Measurements from ENCODE around the gene SBK3.
A peak's percentile ranks its signal among the peaks of the same experiment; 100 is the strongest.

SBK3 gene

DNA sequence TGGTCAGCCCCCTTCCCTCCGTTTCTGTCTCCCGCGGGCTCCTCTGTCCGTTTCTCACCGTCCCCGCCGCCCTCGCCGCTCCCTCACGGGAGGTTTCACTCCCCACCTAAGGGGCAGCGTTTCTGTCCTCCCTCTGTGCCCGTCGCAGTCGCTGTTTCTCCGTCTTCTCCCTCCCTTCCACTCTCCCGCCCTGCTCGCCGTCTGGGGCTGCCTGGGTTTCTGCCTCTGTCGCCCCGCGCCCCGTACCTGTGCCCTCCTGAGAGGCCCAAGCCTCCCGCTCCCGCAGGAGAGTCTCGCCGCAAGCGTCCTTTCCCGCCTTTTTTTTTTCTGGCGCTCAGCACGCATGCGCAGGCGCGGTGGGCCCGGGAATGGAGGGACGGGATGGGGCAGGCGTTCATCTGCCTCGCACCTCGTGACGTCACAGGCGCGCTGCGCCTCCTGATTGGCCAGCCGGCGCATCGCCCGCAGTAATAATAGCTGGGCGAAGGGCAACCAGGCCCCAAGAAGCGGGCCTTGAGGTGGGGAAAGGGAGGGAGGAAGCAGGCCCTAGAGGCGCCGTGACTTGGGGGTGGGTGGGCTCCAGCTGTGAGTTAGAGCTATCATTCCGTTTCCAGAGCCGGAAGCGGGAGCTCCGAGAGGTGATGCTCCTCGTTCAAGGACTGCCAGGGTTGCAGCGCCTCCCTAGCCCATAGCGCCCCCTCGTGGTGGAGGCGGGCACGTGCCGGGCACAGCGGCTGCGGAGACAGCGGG, 41.7 kb downstream of the SBK3 start:
- no peak overlapping the region for H2BK120ac ChIP-seq (ENCODE audit: low read depth, low read length)
- no peak overlapping the region for H2AK5ac ChIP-seq (ENCODE audit: low read length, severe bottlenecking)
- peak overlapping the region; percentile 53 to 75 for H3K4me3 ChIP-seq (ENCODE audit: insufficient read depth in 1 of 2, low read depth in 1 of 2, low read length in 2 of 2)
- peak overlapping the region; percentile 75 for H4K8ac ChIP-seq (ENCODE audit: low read length)
- H2AFZ ChIP-seq (ENCODE audit: low read depth, low read length), result no peak overlapping the region
- H3K18ac ChIP-seq (ENCODE audit: low read depth in 1 of 2, low read length in 2 of 2), result no peak overlapping the region
- peak; percentile 92 for DNase-seq
- H2BK12ac ChIP-seq (ENCODE audit: low read length in 2 of 2), result no peak overlapping the region
- no peak overlapping the region for H3K4ac ChIP-seq (ENCODE audit: low read depth in 1 of 2, low read length in 2 of 2)
- peak overlapping the region; percentile 69 for H3K9ac ChIP-seq (ENCODE audit: low read length)
- no peak overlapping the region for H3K23ac ChIP-seq (ENCODE audit: low read length in 2 of 2)
- peaks cover 30 to 63% of the 10 kb centered on the region in 2 experiments for H3K36me3 ChIP-seq (ENCODE audit: control insufficient read depth in 1 of 2, insufficient read depth in 2 of 2, low read depth in 1 of 2, low read length in 2 of 2)
- H3K4me2 ChIP-seq (ENCODE audit: low read length, poor library complexity, severe bottlenecking), result peak overlapping the region; percentile 83
- no peak overlapping the region for H3K14ac ChIP-seq (ENCODE audit: low read length in 2 of 2)
- no peaks in the 10 kb centered on the region for H3K9me3 ChIP-seq (ENCODE audit: control insufficient read depth, low read length)
- no peak overlapping the region for H4K91ac ChIP-seq (ENCODE audit: low read length)
- H3K27me3 ChIP-seq (ENCODE audit: control insufficient read depth in 1 of 2, insufficient read depth in 1 of 2, low read length in 2 of 2), result no peaks in the 10 kb centered on the region
- peak overlapping the region; percentile 33 for H2BK15ac ChIP-seq (ENCODE audit: low read depth, poor library complexity, severe bottlenecking)
- H3K79me1 ChIP-seq (replicated peaks; ENCODE audit: low read length, poor library complexity, severe bottlenecking), result no peaks in the 10 kb centered on the region
- peak overlapping the region; percentile 46 for H3K27ac ChIP-seq (ENCODE audit: low read length, poor library complexity, severe bottlenecking)
- peaks cover 4% of the 10 kb centered on the region for H3K4me1 ChIP-seq (ENCODE audit: control insufficient read depth, insufficient read depth, low read depth, low read length)
- WGBS, result 27% methylated on average over 64 of the region's 64 CpGs
- no peak overlapping the region for H2BK5ac ChIP-seq (ENCODE audit: low read depth, low read length, poor library complexity, severe bottlenecking)

DNA sequence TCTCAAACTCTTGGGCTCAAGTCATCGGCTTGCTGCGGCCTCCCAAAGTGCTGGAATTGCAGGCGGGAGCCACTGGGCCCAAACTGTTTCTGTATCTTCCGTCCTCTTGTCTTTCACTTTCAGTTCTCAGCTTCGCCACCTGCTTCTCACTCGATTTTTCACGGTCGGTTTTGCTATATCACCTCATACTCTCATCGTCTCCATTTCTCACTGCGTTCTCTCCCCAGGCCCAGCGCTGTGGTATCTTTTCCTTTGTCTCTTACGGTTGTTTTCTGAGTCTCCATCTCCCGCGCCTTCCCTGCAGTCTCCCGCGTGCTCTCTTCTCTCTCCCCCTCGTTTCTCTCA, 42.2 kb downstream of the SBK3 start:
- WGBS, result 87% methylated on average over 17 of the region's 17 CpGs
- H2AK5ac ChIP-seq (ENCODE audit: low read length, severe bottlenecking), result no peak overlapping the region

DNA sequence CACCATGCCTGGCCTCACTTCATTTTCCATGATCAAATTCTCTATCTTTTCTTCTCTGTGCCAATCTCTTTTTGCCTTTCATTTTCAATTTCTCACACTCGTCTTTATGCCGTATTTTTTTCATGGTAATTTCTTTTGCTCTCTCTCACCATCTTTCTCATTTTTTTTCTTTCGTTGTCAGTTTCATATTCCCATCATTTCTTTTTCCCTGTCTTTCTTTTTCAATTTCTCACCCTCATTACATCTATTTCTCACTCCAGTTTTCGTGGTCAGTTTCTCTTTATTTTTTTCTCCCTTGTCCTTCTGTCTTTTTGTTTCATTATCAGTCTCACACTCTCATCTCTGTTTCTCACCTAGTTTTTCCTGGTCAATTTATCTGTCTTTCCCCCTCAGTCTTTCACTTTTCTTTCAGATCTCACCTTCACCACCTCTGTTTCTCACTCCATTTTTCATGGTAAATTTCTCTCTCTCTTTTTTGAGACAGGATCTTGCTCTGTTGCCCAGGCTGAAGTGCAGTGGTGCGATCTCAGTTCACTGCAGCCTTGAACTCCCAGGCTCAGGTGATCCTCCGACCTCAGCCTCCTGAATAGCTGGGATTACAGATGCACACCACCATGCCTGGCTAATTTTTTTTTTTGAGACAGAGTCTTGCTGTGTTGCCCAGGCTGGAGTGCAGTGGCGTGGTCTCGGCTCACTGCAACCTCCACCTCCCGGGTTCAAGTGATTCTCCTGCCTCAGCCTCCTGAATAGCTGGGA, 43.0 kb downstream of the SBK3 start:
- no peak overlapping the region for H3K14ac ChIP-seq (ENCODE audit: low read length in 2 of 2)
- no peak overlapping the region for H3K4ac ChIP-seq (ENCODE audit: low read depth in 1 of 2, low read length in 2 of 2)
- H3K18ac ChIP-seq (ENCODE audit: low read depth in 1 of 2, low read length in 2 of 2), result no peak overlapping the region
- H3K36me3 ChIP-seq (ENCODE audit: control insufficient read depth in 1 of 2, insufficient read depth in 2 of 2, low read depth in 1 of 2, low read length in 2 of 2), result peaks cover 35 to 68% of the 10 kb centered on the region in 2 experiments
- H2AK5ac ChIP-seq (ENCODE audit: low read length, severe bottlenecking), result no peak overlapping the region
- H2BK15ac ChIP-seq (ENCODE audit: low read depth, poor library complexity, severe bottlenecking), result no peak overlapping the region
- H2BK12ac ChIP-seq (ENCODE audit: low read length in 2 of 2), result no peak overlapping the region
- no peak for DNase-seq
- WGBS, result 93% methylated on average over 9 of the region's 9 CpGs
- H3K4me2 ChIP-seq (ENCODE audit: low read length, poor library complexity, severe bottlenecking), result no peak overlapping the region
- H3K27ac ChIP-seq (ENCODE audit: low read length, poor library complexity, severe bottlenecking), result no peak overlapping the region
- no peaks in the 10 kb centered on the region for H3K79me1 ChIP-seq (replicated peaks; ENCODE audit: low read length, poor library complexity, severe bottlenecking)
- H3K9ac ChIP-seq (ENCODE audit: low read length), result no peak overlapping the region
- H3K9me3 ChIP-seq (ENCODE audit: control insufficient read depth, low read length), result no peaks in the 10 kb centered on the region
- H4K8ac ChIP-seq (ENCODE audit: low read length), result no peak overlapping the region
- no peak overlapping the region for H2AFZ ChIP-seq (ENCODE audit: low read depth, low read length)
- no peak overlapping the region for H4K91ac ChIP-seq (ENCODE audit: low read length)
- no peak overlapping the region for H2BK120ac ChIP-seq (ENCODE audit: low read depth, low read length)
- no peaks in the 10 kb centered on the region for H3K27me3 ChIP-seq (ENCODE audit: control insufficient read depth in 1 of 2, insufficient read depth in 1 of 2, low read length in 2 of 2)
- peaks cover 4% of the 10 kb centered on the region for H3K4me1 ChIP-seq (ENCODE audit: control insufficient read depth, insufficient read depth, low read depth, low read length)
- no peak overlapping the region for H3K23ac ChIP-seq (ENCODE audit: low read length in 2 of 2)
- no peak overlapping the region for H2BK5ac ChIP-seq (ENCODE audit: low read depth, low read length, poor library complexity, severe bottlenecking)
- H3K4me3 ChIP-seq (ENCODE audit: insufficient read depth in 1 of 2, low read depth in 1 of 2, low read length in 2 of 2), result no peak overlapping the region

More for the DNA sequence above, 42.2 kb downstream of the SBK3 start:
- no peak overlapping the region for H3K27ac ChIP-seq (ENCODE audit: low read length, poor library complexity, severe bottlenecking)
- no peaks in the 10 kb centered on the region for H3K27me3 ChIP-seq (ENCODE audit: control insufficient read depth in 1 of 2, insufficient read depth in 1 of 2, low read length in 2 of 2)
- no peaks in the 10 kb centered on the region for H3K9me3 ChIP-seq (ENCODE audit: control insufficient read depth, low read length)
- no peak overlapping the region for H2BK120ac ChIP-seq (ENCODE audit: low read depth, low read length)
- H3K14ac ChIP-seq (ENCODE audit: low read length in 2 of 2), result no peak overlapping the region
- H4K91ac ChIP-seq (ENCODE audit: low read length), result no peak overlapping the region
- no peak for DNase-seq
- H2BK5ac ChIP-seq (ENCODE audit: low read depth, low read length, poor library complexity, severe bottlenecking), result no peak overlapping the region
- no peak overlapping the region for H3K23ac ChIP-seq (ENCODE audit: low read length in 2 of 2)
- no peak overlapping the region for H3K4ac ChIP-seq (ENCODE audit: low read depth in 1 of 2, low read length in 2 of 2)
- no peaks in the 10 kb centered on the region for H3K79me1 ChIP-seq (replicated peaks; ENCODE audit: low read length, poor library complexity, severe bottlenecking)
- peaks cover 4% of the 10 kb centered on the region for H3K4me1 ChIP-seq (ENCODE audit: control insufficient read depth, insufficient read depth, low read depth, low read length)
- peaks cover 30 to 65% of the 10 kb centered on the region in 2 experiments for H3K36me3 ChIP-seq (ENCODE audit: control insufficient read depth in 1 of 2, insufficient read depth in 2 of 2, low read depth in 1 of 2, low read length in 2 of 2)
- H2BK12ac ChIP-seq (ENCODE audit: low read length in 2 of 2), result no peak overlapping the region
- H3K4me2 ChIP-seq (ENCODE audit: low read length, poor library complexity, severe bottlenecking), result no peak overlapping the region
- H3K4me3 ChIP-seq (ENCODE audit: insufficient read depth in 1 of 2, low read depth in 1 of 2, low read length in 2 of 2), result no peak overlapping the region
- H3K9ac ChIP-seq (ENCODE audit: low read length), result no peak overlapping the region
- no peak overlapping the region for H2AFZ ChIP-seq (ENCODE audit: low read depth, low read length)
- H3K18ac ChIP-seq (ENCODE audit: low read depth in 1 of 2, low read length in 2 of 2), result no peak overlapping the region
- peak overlapping the region; percentile 33 for H2BK15ac ChIP-seq (ENCODE audit: low read depth, poor library complexity, severe bottlenecking)
- H4K8ac ChIP-seq (ENCODE audit: low read length), result no peak overlapping the region

DNA sequence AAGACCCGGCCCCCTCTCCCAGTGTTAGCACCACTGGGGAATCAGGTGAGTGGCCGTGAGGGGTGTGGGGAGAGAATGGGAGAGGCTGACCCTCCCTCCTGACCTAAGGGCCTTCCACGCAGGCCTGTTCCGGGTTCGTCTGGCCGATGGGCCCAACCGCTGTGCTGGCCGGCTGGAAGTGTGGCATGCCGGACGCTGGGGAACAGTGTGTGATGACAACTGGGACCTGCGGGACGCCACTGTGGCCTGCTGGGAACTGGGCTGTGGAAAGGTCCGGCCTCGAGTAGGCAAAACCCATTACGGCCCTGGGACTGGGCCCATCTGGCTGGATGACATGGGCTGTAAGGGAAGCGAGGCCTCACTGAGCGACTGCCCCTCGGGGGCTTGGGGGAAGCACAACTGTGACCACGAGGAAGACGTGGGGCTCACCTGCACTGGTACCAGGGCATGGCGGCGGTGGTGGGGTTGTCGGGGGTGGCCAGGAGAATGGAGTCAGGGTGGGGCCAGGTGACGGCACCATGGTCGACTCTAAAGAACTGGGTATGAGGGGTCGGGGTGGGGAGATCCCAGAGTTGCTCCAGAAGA, 44.9 kb downstream of the SBK3 start:
- WGBS, result 94% methylated on average over 25 of the region's 26 CpGs
- Histone ChIP-seq H4K8ac (ENCODE audit: low read length) (no peak overlapping the region), H3K27ac (ENCODE audit: low read length, poor library complexity, severe bottlenecking) (no peak overlapping the region), H2AK5ac (ENCODE audit: low read length, severe bottlenecking) (no peak overlapping the region), H3K4me1 (ENCODE audit: control insufficient read depth, insufficient read depth, low read depth, low read length) (peaks cover 4% of the 10 kb centered on the region), H4K91ac (ENCODE audit: low read length) (no peak overlapping the region), H3K27me3 (ENCODE audit: control insufficient read depth in 1 of 2, insufficient read depth in 1 of 2, low read length in 2 of 2) (no peaks in the 10 kb centered on the region), H2AFZ (ENCODE audit: low read depth, low read length) (no peak overlapping the region), H3K79me1 (replicated peaks; ENCODE audit: low read length, poor library complexity, severe bottlenecking) (no peaks in the 10 kb centered on the region), H3K14ac (ENCODE audit: low read length in 2 of 2) (no peak overlapping the region), H3K4me2 (ENCODE audit: low read length, poor library complexity, severe bottlenecking) (no peak overlapping the region), H3K4ac (ENCODE audit: low read depth in 1 of 2, low read length in 2 of 2) (no peak overlapping the region), H3K18ac (ENCODE audit: low read depth in 1 of 2, low read length in 2 of 2) (no peak overlapping the region), H2BK15ac (ENCODE audit: low read depth, poor library complexity, severe bottlenecking) (no peak overlapping the region), H3K36me3 (ENCODE audit: control insufficient read depth in 1 of 2, insufficient read depth in 2 of 2, low read depth in 1 of 2, low read length in 2 of 2) (peaks cover 44 to 79% of the 10 kb centered on the region in 2 experiments), H3K9me3 (ENCODE audit: control insufficient read depth, low read length) (no peaks in the 10 kb centered on the region), H2BK120ac (ENCODE audit: low read depth, low read length) (no peak overlapping the region), H3K23ac (ENCODE audit: low read length in 2 of 2) (no peak overlapping the region), H3K9ac (ENCODE audit: low read length) (no peak overlapping the region), H2BK5ac (ENCODE audit: low read depth, low read length, poor library complexity, severe bottlenecking) (no peak overlapping the region), H2BK12ac (ENCODE audit: low read length in 2 of 2) (no peak overlapping the region), H3K4me3 (ENCODE audit: insufficient read depth in 1 of 2, low read depth in 1 of 2, low read length in 2 of 2) (no peak overlapping the region)
- no peak for DNase-seq
